ENCODE measurements around the gene DAD1. TPM values are rescaled to one million over a fixed set of nuclear protein-coding genes. Genes with fewer than 3 reads are reported as not detected.

DAD1 gene
- total RNA-seq, 1 donor from 2014 or later = 122 TPM

DNA sequence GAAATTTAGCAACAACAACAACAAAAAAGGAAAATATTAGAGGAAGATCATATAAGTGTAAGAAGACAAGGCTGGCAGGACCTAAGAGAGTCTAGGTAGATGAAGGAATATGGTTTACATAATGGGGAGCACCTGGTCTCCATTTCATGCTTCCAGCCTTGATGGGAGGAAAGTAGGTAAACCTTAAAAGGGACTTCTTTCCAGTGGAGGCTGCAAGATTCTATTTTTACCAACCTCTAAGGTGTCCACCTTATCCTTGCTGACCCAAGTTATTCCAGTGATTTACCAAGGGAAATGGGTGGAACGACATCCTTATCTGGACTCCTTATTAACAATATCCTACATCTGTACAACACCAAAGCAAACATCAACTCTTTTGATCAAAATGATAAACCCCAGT lies 30.0 kb downstream of the DAD1 start:
- DNase-seq = no peak
- Mint-ChIP-seq H3K4me3 (ENCODE audit: unreplicated experiment) (no peak overlapping the region), H3K9me3 (ENCODE audit: unreplicated experiment) (peaks cover 4% of the 10 kb centered on the region), H3K27ac (ENCODE audit: unreplicated experiment) (no peak overlapping the region), H3K27me3 (ENCODE audit: unreplicated experiment) (peaks cover 4% of the 10 kb centered on the region), H3K4me1 (ENCODE audit: low read depth, unreplicated experiment) (no peaks in the 10 kb centered on the region), H3K36me3 (ENCODE audit: unreplicated experiment) (no peaks in the 10 kb centered on the region)
- TF ChIP-seq, protein P1, sequence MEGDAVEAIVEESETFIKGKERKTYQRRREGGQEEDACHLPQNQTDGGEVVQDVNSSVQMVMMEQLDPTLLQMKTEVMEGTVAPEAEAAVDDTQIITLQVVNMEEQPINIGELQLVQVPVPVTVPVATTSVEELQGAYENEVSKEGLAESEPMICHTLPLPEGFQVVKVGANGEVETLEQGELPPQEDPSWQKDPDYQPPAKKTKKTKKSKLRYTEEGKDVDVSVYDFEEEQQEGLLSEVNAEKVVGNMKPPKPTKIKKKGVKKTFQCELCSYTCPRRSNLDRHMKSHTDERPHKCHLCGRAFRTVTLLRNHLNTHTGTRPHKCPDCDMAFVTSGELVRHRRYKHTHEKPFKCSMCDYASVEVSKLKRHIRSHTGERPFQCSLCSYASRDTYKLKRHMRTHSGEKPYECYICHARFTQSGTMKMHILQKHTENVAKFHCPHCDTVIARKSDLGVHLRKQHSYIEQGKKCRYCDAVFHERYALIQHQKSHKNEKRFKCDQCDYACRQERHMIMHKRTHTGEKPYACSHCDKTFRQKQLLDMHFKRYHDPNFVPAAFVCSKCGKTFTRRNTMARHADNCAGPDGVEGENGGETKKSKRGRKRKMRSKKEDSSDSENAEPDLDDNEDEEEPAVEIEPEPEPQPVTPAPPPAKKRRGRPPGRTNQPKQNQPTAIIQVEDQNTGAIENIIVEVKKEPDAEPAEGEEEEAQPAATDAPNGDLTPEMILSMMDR (IDR thresholded peaks at IDR 0.05; ENCODE audit: partially characterized antibody, unreplicated experiment) = no peak

DNA sequence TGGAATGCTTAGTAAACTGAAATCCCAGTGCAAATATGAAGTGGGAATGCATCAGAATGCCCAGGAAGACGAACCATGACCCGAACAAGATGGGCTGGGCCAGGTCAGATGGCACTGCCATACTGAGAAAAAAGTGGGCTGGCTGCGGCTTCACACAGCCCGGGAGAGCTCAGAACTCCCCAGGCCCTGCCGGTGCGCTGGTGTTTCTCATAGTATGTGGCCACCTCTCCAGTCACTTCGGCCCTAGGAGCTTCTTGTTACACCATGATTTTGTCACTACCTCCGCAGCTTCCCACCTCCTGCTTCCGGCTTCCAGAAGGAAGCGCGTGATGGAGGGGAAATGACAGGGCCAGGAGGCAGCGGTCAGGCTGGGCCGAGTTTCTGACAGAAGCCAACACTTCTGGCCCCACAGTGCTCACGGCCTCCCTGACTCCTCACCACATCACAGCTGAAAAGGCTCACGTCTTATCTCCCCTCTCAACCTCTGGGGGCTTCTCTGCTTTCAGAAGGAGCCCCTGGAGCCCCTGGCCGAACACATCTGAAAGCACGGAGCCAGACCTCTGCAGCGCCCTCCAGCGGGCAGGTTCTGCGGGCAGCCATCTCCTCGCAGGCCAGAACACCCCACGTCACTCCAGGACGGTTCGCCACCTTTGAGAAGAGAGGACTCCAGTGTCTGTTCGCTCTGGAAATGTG lies 30.7 kb downstream of the DAD1 start:
- DNase-seq = peak; percentile 41
- Mint-ChIP-seq H3K27me3 (ENCODE audit: unreplicated experiment) (peaks cover 4% of the 10 kb centered on the region), H3K36me3 (ENCODE audit: unreplicated experiment) (no peaks in the 10 kb centered on the region), H3K9me3 (ENCODE audit: unreplicated experiment) (peaks cover 4% of the 10 kb centered on the region), H3K4me1 (ENCODE audit: low read depth, unreplicated experiment) (no peaks in the 10 kb centered on the region), H3K27ac (ENCODE audit: unreplicated experiment) (no peak overlapping the region), H3K4me3 (ENCODE audit: unreplicated experiment) (no peak overlapping the region)
- TF ChIP-seq, protein P1 (IDR thresholded peaks at IDR 0.05; ENCODE audit: partially characterized antibody, unreplicated experiment) = no peak

DNA sequence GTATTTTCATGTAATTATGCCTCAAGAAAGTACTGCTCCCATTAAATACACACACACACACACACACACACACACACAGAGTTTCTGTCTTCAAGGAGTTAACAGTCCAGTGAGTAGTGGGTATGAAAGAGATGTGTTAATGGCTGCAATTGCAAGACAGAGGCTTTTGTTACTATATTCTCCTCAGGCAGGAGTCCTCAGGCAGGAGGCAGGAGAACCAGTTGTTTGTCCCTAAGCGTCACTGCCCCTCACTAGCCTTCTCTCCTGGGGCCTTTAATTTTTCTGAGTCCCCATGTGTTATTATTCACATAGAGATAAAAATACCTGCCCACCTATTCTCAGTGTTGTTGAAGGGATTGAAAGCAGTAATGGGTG lies 31.2 kb downstream of the DAD1 start:
- Mint-ChIP-seq H3K9me3 (ENCODE audit: unreplicated experiment) (peaks cover 4% of the 10 kb centered on the region), H3K27me3 (ENCODE audit: unreplicated experiment) (peaks cover 4% of the 10 kb centered on the region), H3K4me1 (ENCODE audit: low read depth, unreplicated experiment) (no peaks in the 10 kb centered on the region), H3K27ac (ENCODE audit: unreplicated experiment) (no peak overlapping the region), H3K4me3 (ENCODE audit: unreplicated experiment) (no peak overlapping the region), H3K36me3 (ENCODE audit: unreplicated experiment) (no peaks in the 10 kb centered on the region)
- DNase-seq = no peak
- TF ChIP-seq, protein P1 (IDR thresholded peaks at IDR 0.05; ENCODE audit: partially characterized antibody, unreplicated experiment) = no peak

DNA sequence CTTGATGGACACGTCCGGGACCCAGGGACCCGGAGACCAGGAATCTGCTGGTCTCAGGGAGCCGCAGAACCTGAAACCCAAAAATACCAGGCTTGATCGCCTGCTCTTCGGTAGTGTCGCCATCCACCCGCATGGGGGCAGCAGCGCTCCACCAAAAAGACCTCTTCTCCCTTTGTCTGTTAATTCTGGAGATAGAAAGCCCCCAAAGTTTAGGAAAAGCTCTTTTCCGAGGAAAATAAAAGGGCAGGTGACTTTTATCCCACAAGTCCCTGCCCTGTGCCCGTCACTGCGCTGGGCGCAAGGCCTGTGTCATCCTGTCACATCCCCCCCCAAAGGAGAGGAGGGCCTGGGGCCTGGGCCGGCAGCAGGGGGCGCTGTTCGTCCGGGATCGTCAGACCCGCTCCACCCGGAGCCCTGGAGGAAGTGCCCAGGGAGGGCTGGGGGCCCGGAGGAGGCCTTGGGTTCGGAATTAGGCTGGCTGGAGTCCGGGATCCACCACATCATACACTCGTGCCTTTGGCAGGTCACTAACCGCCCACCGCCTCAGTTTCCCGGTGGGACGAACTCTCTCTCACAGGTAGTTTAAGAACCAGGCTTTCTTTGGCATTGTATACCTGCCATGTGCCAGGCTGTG lies 31.9 kb downstream of the DAD1 start:
- Mint-ChIP-seq H3K4me1 (ENCODE audit: low read depth, unreplicated experiment) (no peaks in the 10 kb centered on the region), H3K27me3 (ENCODE audit: unreplicated experiment) (peaks cover 4% of the 10 kb centered on the region), H3K4me3 (ENCODE audit: unreplicated experiment) (peak overlapping the region; percentile 64), H3K9me3 (ENCODE audit: unreplicated experiment) (peaks cover 4% of the 10 kb centered on the region), H3K36me3 (ENCODE audit: unreplicated experiment) (no peaks in the 10 kb centered on the region), H3K27ac (ENCODE audit: unreplicated experiment) (peak overlapping the region; percentile 81)
- peak; percentile 92 for DNase-seq
- TF ChIP-seq, protein P1 (IDR thresholded peaks at IDR 0.05; ENCODE audit: partially characterized antibody, unreplicated experiment) = peak; percentile 99

Measured in glutamatergic neuron (in vitro differentiated cells).